ENCODE data around the gene CD164L2. TPM values are rescaled to one million over a fixed set of nuclear protein-coding genes. Genes with fewer than 3 reads are reported as not detected.

CD164L2 gene
- total and polyA plus RNA-seq, 12 donors, result not detected

DNA sequence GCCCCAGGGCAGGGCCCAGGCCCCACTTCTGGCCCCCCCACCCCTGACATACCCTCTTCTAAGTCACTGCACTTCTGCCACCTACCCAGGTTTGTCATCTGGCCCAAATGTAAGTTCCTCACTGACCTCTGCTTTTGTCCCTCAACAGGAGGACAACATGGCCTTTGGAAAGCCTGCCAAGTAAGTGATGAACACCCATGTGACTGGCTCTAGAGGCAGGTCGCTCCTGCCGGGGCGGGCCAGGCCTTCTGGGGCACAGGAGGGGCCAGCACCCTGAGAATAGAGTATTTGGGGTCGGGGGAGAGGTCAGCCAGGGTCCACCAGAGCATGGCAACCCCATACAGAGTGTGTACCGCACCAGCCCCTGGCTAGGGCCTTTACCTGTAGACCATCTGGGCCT is 51.2 kb downstream of the CD164L2 start:
- 61 to 67% methylated on average over 5 of the region's 5 CpGs for WGBS, 2 donors
- Histone ChIP-seq H3K27ac (peak overlapping the region in 9 of 10 donors; percentile 20 to 67 (median 44)), H3K27me3 (no peaks in the 10 kb centered on the region), H3K4me1 (peaks cover 17 to 48% (median 38%) of the 10 kb centered on the region in 9 donors), H3K4me3 (no peak overlapping the region), H3K36me3 (peaks cover 0 to 99% (median 46%) of the 10 kb centered on the region in 9 donors), H3K9me3 (no peaks in the 10 kb centered on the region)
- ATAC-seq (peak in 6 of 8 donors; percentile 28 to 80 (median 52)), DNase-seq (no peak)
- intact Hi-C loops (cut with DNase I), result loop anchor here in 1 of 10 donors (2.0 kb wide), 1 partner anchor 63 kb away; no protein-coding TSS in a partner anchor
- TF ChIP-seq, protein P1, sequence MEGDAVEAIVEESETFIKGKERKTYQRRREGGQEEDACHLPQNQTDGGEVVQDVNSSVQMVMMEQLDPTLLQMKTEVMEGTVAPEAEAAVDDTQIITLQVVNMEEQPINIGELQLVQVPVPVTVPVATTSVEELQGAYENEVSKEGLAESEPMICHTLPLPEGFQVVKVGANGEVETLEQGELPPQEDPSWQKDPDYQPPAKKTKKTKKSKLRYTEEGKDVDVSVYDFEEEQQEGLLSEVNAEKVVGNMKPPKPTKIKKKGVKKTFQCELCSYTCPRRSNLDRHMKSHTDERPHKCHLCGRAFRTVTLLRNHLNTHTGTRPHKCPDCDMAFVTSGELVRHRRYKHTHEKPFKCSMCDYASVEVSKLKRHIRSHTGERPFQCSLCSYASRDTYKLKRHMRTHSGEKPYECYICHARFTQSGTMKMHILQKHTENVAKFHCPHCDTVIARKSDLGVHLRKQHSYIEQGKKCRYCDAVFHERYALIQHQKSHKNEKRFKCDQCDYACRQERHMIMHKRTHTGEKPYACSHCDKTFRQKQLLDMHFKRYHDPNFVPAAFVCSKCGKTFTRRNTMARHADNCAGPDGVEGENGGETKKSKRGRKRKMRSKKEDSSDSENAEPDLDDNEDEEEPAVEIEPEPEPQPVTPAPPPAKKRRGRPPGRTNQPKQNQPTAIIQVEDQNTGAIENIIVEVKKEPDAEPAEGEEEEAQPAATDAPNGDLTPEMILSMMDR (IDR thresholded peaks at IDR 0.05), result no peak

DNA sequence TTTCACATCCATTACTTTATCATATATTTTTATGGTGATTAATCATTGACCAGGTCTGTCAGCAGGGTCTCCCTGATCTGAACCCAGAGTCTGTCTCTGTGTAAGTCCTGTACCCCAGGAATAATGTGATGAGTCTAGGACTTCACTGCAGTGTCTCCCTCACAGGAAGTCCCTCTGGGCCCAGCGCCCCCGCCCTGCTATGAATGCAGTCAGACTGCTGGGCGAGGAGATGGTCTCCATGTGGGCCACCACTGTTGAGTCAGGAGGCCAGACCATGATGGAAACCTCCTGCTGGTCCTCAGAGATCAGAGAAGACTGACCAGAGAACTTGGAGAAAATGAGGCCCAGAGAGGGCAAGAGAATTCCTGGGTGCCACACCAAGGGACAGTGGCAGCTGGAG is 51.7 kb downstream of the CD164L2 start:
- intact Hi-C loops (cut with DNase I), result no loop called here
- no peak for DNase-seq
- TF ChIP-seq, protein P1 (IDR thresholded peaks at IDR 0.05), result no peak
- Histone ChIP-seq H3K4me3 (no peak overlapping the region), H3K9me3 (no peaks in the 10 kb centered on the region), H3K27me3 (no peaks in the 10 kb centered on the region), H3K4me1 (peaks cover 22 to 53% (median 42%) of the 10 kb centered on the region in 9 donors), H3K36me3 (peaks cover 0 to 99% (median 41%) of the 10 kb centered on the region in 9 donors), H3K27ac (peak overlapping the region in 9 of 10 donors; percentile 20 to 67 (median 44))
- WGBS, 2 donors, result 90 to 91% methylated on average over 3 of the region's 3 CpGs
- ATAC-seq, result no peak

DNA sequence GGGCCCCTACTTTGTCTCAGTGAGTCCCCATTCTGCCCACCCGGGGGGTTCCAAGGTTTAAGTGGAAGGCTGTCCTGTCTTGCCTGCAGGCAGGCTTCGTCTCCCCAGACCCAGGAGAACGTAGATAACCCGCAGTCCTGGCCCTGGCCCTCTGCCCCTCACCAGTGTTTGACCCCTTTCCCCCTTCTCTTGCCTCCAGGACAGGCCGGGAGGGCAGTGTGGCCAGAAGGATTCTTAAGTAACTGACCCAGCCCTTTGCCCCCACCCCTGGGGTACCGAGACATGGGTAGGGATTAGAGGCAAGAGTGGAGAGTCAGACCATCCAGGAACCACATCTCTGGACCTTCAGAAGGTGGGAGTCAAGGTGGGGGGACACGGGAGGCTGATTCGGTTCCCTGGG is 52.3 kb downstream of the CD164L2 start:
- TF ChIP-seq, protein P1 (IDR thresholded peaks at IDR 0.05), result no peak
- H3K9me3 ChIP-seq, result no peaks in the 10 kb centered on the region
- intact Hi-C loops (cut with DNase I), result no loop called here
- H3K4me1 ChIP-seq, result peaks cover 22 to 59% (median 47%) of the 10 kb centered on the region in 9 donors
- H3K27me3 ChIP-seq, result no peaks in the 10 kb centered on the region
- H3K4me3 ChIP-seq, result no peak overlapping the region
- H3K36me3 ChIP-seq, result peaks cover 0 to 98% (median 35%) of the 10 kb centered on the region in 9 donors
- no peak for DNase-seq
- peak overlapping the region in 2 of 10 donors; percentile 20 to 38 for H3K27ac ChIP-seq
- 85 to 86% methylated on average over 8 of the region's 8 CpGs for WGBS, 2 donors
- no peak for ATAC-seq

Other genes with a start within 250 kb of the CD164L2 start
- 10 to 100 TPM in 9 of 10 donors, 1 to 10 TPM in 1; 9.4 to 34.4 (median 22.1) TPM for gene SLC9A1, start 228.2 kb downstream of the CD164L2 start, total RNA-seq
- 10 to 100 TPM; 11.3 TPM for gene SLC9A1, start 228.2 kb downstream of the CD164L2 start, polyA plus RNA-seq
- 10 to 100 TPM; 56.1 to 74.3 (median 63.9) TPM for gene WDTC1, start 148.7 kb downstream of the CD164L2 start, total RNA-seq
- gene WDTC1, start 148.7 kb downstream of the CD164L2 start, polyA plus RNA-seq, result 10 to 100 TPM; 14.4 to 26.4 TPM
- gene TMEM222, start 61.2 kb downstream of the CD164L2 start, total RNA-seq, result 10 to 100 TPM; 24.1 to 32.8 (median 26.4) TPM
- 10 to 100 TPM; 32.2 to 47.2 TPM for gene TMEM222, start 61.2 kb downstream of the CD164L2 start, polyA plus RNA-seq
- gene SYTL1, start 41.3 kb downstream of the CD164L2 start, total RNA-seq, result 1 to 10 TPM in 2 of 10 donors, under 1 TPM in 8; 0.30 to 4.3 (median 0.68) TPM
- gene SYTL1, start 41.3 kb downstream of the CD164L2 start, polyA plus RNA-seq, result 1 to 10 TPM in 1 of 2 donors, under 1 TPM in 1; 0.46 to 2.5 TPM
- 10 to 100 TPM; 18.6 to 71.1 (median 27.1) TPM for gene MAP3K6, start 16.4 kb downstream of the CD164L2 start, total RNA-seq
- gene MAP3K6, start 16.4 kb downstream of the CD164L2 start, polyA plus RNA-seq, result 100 to 1,000 TPM in 1 of 2 donors, 10 to 100 TPM in 1; 58.5 to 179 TPM
- 100 to 1,000 TPM in 1 of 10 donors, 10 to 100 TPM in 3, 1 to 10 TPM in 6; 1.6 to 161 (median 4.2) TPM for gene FCN3, start 8.5 kb downstream of the CD164L2 start, total RNA-seq
- gene FCN3, start 8.5 kb downstream of the CD164L2 start, polyA plus RNA-seq, result 100 to 1,000 TPM; 124 to 210 TPM
- 1 to 10 TPM in 2 of 10 donors, under 1 TPM in 7, not detected in 1; 0.27 to 2.0 (median 0.42) TPM for gene GPR3, start 9.3 kb upstream of the CD164L2 start, total RNA-seq
- 1 to 10 TPM in 1 of 2 donors, under 1 TPM in 1; 0.29 to 3.4 TPM for gene GPR3, start 9.3 kb upstream of the CD164L2 start, polyA plus RNA-seq
- gene WASF2, start 106.8 kb upstream of the CD164L2 start, total RNA-seq, result 10 to 100 TPM; 41.2 to 75.4 (median 52.0) TPM
- 10 to 100 TPM; 19.6 to 24.8 TPM for gene WASF2, start 106.8 kb upstream of the CD164L2 start, polyA plus RNA-seq
- gene AHDC1, start 220.8 kb upstream of the CD164L2 start, total RNA-seq, result 10 to 100 TPM; 32.2 to 53.1 (median 42.9) TPM
- 10 to 100 TPM; 17.0 to 33.7 TPM for gene AHDC1, start 220.8 kb upstream of the CD164L2 start, polyA plus RNA-seq

Measured in heart right ventricle (tissue), 16 donors.